GM21576 (cell line): Measurements from ENCODE around the gene COG3.

Experiments used
- ATAC-seq: cut with Tn5 transposase; IDR thresholded peaks from one replicate; pipeline ENCODE4 v1.9.1; 2021; ENCODE audit warnings: mild to moderate bottlenecking, moderate library complexity; ENCODE audit not compliant: unreplicated experiment

Gene COG3

GRCh38 chr13:45541806-45542205, 77.1 kb downstream of the COG3 start:
- ATAC-seq, result no peak

GRCh38 chr13:45542391-45542790, 77.7 kb downstream of the COG3 start:
- ATAC-seq, result no peak

- no peak for ATAC-seq
Observed at GRCh38 chr13:45542878-45543277, 78.1 kb downstream of the COG3 start.

GRCh38 chr13:45544520-45544919, 79.8 kb downstream of the COG3 start:
- no peak for ATAC-seq

GRCh38 chr13:45545686-45546409, 81.1 kb downstream of the COG3 start:
- ATAC-seq, result no peak

GRCh38 chr13:45546410-45546765, 81.6 kb downstream of the COG3 start:
- no peak for ATAC-seq

GRCh38 chr13:45548281-45548680, 83.5 kb downstream of the COG3 start:
- no peak for ATAC-seq

GRCh38 chr13:45554604-45555109, 89.9 kb downstream of the COG3 start:
- ATAC-seq, result no peak

- no peak for ATAC-seq
Observed at GRCh38 chr13:45564133-45564776, 99.5 kb downstream of the COG3 start.

GRCh38 chr13:45565331-45565730, 100.6 kb downstream of the COG3 start:
- ATAC-seq, result no peak

GRCh38 chr13:45575146-45575829, 110.5 kb downstream of the COG3 start:
- ATAC-seq, result no peak

GRCh38 chr13:45575830-45576180, 111.1 kb downstream of the COG3 start:
- ATAC-seq, result no peak

- no peak for ATAC-seq
Observed at GRCh38 chr13:45576466-45576865, 111.7 kb downstream of the COG3 start.

- no peak for ATAC-seq
Observed at GRCh38 chr13:45582408-45583076, 117.8 kb downstream of the COG3 start.

GRCh38 chr13:45584816-45585215, 120.1 kb downstream of the COG3 start:
- ATAC-seq, result no peak
